ENCODE measurements around the gene CLCA2. TPM values are rescaled to one million over a fixed set of nuclear protein-coding genes. Genes with fewer than 3 reads are reported as not detected.
"Not testable (repeated sequence)": the region's sequence is repeated elsewhere in the genome, so short reads cannot be mapped to it uniquely, and the experiment has no call there.

The CLCA2 gene
- total and polyA plus RNA-seq, 2 experiments from 2014 or later: 0.34 TPM; not detected in 1

DNA sequence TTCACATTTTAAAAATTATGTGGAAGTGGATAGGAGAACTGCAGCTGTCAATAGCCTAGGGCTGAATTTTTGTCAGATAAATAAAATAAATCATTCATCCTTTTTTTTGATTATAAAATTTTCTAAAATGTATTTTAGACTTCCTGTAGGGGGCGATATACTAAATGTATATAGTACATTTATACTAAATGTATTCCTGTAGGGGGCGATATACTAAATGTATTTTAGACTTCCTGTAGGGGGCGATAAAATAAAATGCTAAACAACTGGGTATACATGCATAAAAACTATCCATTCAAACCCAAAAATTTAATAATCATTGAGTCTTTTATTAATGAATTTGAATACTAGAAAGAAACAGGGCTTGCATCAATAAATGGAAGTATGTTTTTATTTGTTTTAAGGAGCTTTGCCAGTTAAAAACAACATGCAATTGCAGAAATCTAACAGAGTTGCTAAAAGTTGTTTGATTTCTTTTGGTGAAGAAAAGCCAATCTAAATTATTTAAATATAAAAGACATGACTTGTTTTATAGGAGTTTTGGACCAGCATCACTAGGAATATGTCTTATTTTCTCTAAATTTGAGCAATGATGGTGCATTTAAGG is 76.1 kb downstream of the CLCA2 start:
- Histone ChIP-seq H3K27ac (no peak overlapping the region), H3K9me3 (ENCODE audit: low read depth) (no peaks in the 10 kb centered on the region)
- WGBS (ENCODE audit: low lambda C conversion rate, missing lambda C conversion rate): 22% methylated on average over 3 of the region's 3 CpGs

DNA sequence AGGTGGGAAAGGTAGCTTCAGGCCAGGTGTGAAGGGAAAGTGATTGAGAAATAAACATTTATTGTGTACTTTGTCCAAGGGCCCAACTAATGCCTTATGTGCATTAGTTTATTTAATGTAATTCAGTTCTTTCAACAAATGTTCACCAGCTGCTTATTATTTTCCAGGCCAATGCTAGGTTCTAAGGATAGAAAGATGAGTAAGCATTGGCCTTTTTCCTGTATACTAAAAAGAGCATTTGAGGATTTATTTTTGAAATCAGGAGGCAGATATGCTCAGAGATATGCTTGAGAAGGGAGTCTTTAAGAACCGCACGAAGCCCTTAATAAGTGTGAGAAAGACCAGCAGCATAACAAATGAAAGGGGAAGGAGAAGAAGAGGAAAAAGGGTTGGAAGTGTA is 76.7 kb downstream of the CLCA2 start:
- H3K27me3 ChIP-seq: no peaks in the 10 kb centered on the region
- H3K27ac ChIP-seq: no peak overlapping the region
- no peaks in the 10 kb centered on the region for H3K36me3 ChIP-seq (replicated peaks; ENCODE audit: insufficient read depth, low read depth)
- no peaks in the 10 kb centered on the region for H3K9me3 ChIP-seq (ENCODE audit: low read depth)
- H3K4me2 ChIP-seq: no peak overlapping the region
- no peaks in the 10 kb centered on the region for H4K20me1 ChIP-seq (ENCODE audit: insufficient read depth, poor library complexity, severe bottlenecking)
- H2AFZ ChIP-seq: no peak overlapping the region
- H3K9me2 ChIP-seq (replicated peaks; ENCODE audit: insufficient read depth): no peaks in the 10 kb centered on the region
- peaks cover 26% of the 10 kb centered on the region for H3K4me1 ChIP-seq (ENCODE audit: insufficient read depth)
- 85% methylated on average over 2 of the region's 2 CpGs for WGBS (ENCODE audit: low lambda C conversion rate, missing lambda C conversion rate)
- H3K79me2 ChIP-seq: no peaks in the 10 kb centered on the region
- TF ChIP-seq EZH2phosphoT487 (IDR thresholded peaks at IDR 0.05; ENCODE audit: low read depth, severe bottlenecking, unreplicated experiment) (no peak), EZH2 (IDR thresholded peaks at IDR 0.05; ENCODE audit: borderline replicate concordance) (no peak)
- TF ChIP-seq, protein P1, sequence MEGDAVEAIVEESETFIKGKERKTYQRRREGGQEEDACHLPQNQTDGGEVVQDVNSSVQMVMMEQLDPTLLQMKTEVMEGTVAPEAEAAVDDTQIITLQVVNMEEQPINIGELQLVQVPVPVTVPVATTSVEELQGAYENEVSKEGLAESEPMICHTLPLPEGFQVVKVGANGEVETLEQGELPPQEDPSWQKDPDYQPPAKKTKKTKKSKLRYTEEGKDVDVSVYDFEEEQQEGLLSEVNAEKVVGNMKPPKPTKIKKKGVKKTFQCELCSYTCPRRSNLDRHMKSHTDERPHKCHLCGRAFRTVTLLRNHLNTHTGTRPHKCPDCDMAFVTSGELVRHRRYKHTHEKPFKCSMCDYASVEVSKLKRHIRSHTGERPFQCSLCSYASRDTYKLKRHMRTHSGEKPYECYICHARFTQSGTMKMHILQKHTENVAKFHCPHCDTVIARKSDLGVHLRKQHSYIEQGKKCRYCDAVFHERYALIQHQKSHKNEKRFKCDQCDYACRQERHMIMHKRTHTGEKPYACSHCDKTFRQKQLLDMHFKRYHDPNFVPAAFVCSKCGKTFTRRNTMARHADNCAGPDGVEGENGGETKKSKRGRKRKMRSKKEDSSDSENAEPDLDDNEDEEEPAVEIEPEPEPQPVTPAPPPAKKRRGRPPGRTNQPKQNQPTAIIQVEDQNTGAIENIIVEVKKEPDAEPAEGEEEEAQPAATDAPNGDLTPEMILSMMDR (IDR thresholded peaks at IDR 0.05; ENCODE audit: poor library complexity): no peak
- H3K4me3 ChIP-seq: no peak overlapping the region
- DNase-seq (ENCODE audit: low spot score): no peak

More for the DNA sequence above, 76.1 kb downstream of the CLCA2 start:
- DNase-seq (ENCODE audit: low spot score): peak; percentile 70
- Histone ChIP-seq H3K79me2 (no peaks in the 10 kb centered on the region), H4K20me1 (ENCODE audit: insufficient read depth, poor library complexity, severe bottlenecking) (no peaks in the 10 kb centered on the region), H3K9me2 (replicated peaks; ENCODE audit: insufficient read depth) (no peaks in the 10 kb centered on the region), H3K36me3 (replicated peaks; ENCODE audit: insufficient read depth, low read depth) (no peaks in the 10 kb centered on the region), H3K4me3 (no peak overlapping the region), H3K4me2 (no peak overlapping the region), H3K4me1 (ENCODE audit: insufficient read depth) (peaks cover 21% of the 10 kb centered on the region), H2AFZ (no peak overlapping the region), H3K27me3 (no peaks in the 10 kb centered on the region)
- no peak for TF ChIP-seq EZH2 (IDR thresholded peaks at IDR 0.05; ENCODE audit: borderline replicate concordance)
- TF ChIP-seq, protein P1 (IDR thresholded peaks at IDR 0.05; ENCODE audit: poor library complexity): peak; percentile 93

DNA sequence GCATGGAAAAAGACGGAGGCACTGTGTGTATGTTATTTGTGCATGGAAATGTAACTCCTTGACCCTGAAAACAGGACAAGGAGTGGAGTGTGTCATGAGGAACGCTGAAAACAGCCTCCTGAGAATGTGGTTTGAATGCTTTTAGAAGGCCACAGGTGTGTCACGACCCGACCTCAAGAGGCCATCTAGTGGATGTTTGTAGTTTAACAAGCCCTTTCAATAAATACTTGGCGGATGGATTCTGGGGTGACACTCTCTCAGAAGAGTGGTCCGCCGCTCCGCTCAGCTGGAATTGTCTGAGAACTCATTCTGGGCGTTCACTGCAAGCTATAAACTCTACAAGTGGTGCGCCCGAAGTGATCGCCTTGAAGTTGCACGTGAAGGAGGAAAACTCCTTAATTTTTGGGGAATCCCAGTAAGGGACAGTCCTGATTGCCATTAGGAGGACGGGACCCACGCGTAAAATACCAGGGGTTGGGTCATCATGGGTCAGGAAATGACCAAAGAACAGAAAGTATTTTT is 78.2 kb downstream of the CLCA2 start:
- not testable (repeated sequence) for H3K79me2 ChIP-seq; H3K9me3 ChIP-seq (ENCODE audit: low read depth); H4K20me1 ChIP-seq (ENCODE audit: insufficient read depth, poor library complexity, severe bottlenecking); H3K9me2 ChIP-seq (replicated peaks; ENCODE audit: insufficient read depth); H3K36me3 ChIP-seq (replicated peaks; ENCODE audit: insufficient read depth, low read depth); H3K27me3 ChIP-seq
- Histone ChIP-seq H3K4me3 (peak overlapping the region; percentile 24), H3K27ac (peak overlapping the region; percentile 75), H2AFZ (peak overlapping the region; percentile 67), H3K4me2 (peak overlapping the region; percentile 83), H3K4me1 (ENCODE audit: insufficient read depth) (peaks cover 26% of the 10 kb centered on the region)
- TF ChIP-seq, protein P1 (IDR thresholded peaks at IDR 0.05; ENCODE audit: poor library complexity): peak; percentile 49
- 12% methylated on average over 16 of the region's 16 CpGs for WGBS (ENCODE audit: low lambda C conversion rate, missing lambda C conversion rate)
- peak; percentile 59 for DNase-seq (ENCODE audit: low spot score)
